ENCODE data around the gene PROX1.

Gene PROX1

GRCh38 chr1:213989002-213989855 lies 1.5 kb downstream of the PROX1 start:
- peaks cover 27% of the 10 kb centered on the region for H3K4me1 ChIP-seq (ENCODE audit: insufficient read depth, low read length)

GRCh38 chr1:213993929-213994328 lies 6.2 kb downstream of the PROX1 start:
- no peak overlapping the region for H3K4me3 ChIP-seq (ENCODE audit: low read length)
- H3K9me3 ChIP-seq (ENCODE audit: insufficient read depth, low read depth, low read length) = no peaks in the 10 kb centered on the region
- H3K27ac ChIP-seq (ENCODE audit: low read length) = no peak overlapping the region
- peaks cover 41% of the 10 kb centered on the region for H3K27me3 ChIP-seq (ENCODE audit: insufficient read depth, low read length)
- no peak overlapping the region for H3K9ac ChIP-seq (ENCODE audit: low read depth, low read length)
- peaks cover 5% of the 10 kb centered on the region; the same call in 1 of the 2 replicates for H3K4me1 ChIP-seq (ENCODE audit: insufficient read depth, low read length)
- no peaks in the 10 kb centered on the region for H3K36me3 ChIP-seq (ENCODE audit: insufficient read depth, low read depth, low read length)

More at GRCh38 chr1:213989002-213989855, 1.5 kb downstream of the PROX1 start:
- Histone ChIP-seq H3K27ac (ENCODE audit: low read length) (no peak overlapping the region), H3K27me3 (ENCODE audit: insufficient read depth, low read length) (peaks cover 81% of the 10 kb centered on the region), H3K4me3 (ENCODE audit: low read length) (peak overlapping the region; percentile 83), H3K36me3 (ENCODE audit: insufficient read depth, low read depth, low read length) (no peaks in the 10 kb centered on the region), H3K9ac (ENCODE audit: low read depth, low read length) (peak overlapping the region; percentile 57; the same call in 1 of the 2 replicates), H3K9me3 (ENCODE audit: insufficient read depth, low read depth, low read length) (no peaks in the 10 kb centered on the region)

- no peak overlapping the region for H3K27ac ChIP-seq (ENCODE audit: low read length)
- no peak overlapping the region for H3K4me3 ChIP-seq (ENCODE audit: low read length)
- no peaks in the 10 kb centered on the region for H3K9me3 ChIP-seq (ENCODE audit: insufficient read depth, low read depth, low read length)
- peaks cover 5% of the 10 kb centered on the region; the same call in 1 of the 2 replicates for H3K4me1 ChIP-seq (ENCODE audit: insufficient read depth, low read length)
- no peaks in the 10 kb centered on the region for H3K36me3 ChIP-seq (ENCODE audit: insufficient read depth, low read depth, low read length)
- H3K27me3 ChIP-seq (ENCODE audit: insufficient read depth, low read length) = peaks cover 31% of the 10 kb centered on the region
- H3K9ac ChIP-seq (ENCODE audit: low read depth, low read length) = no peak overlapping the region
These were observed 7.1 kb downstream of the PROX1 start for GRCh38 chr1:213994888-213995287.

GRCh38 chr1:213995603-213996002 lies 7.8 kb downstream of the PROX1 start:
- Histone ChIP-seq H3K4me3 (ENCODE audit: low read length) (no peak overlapping the region), H3K27ac (ENCODE audit: low read length) (no peak overlapping the region), H3K9me3 (ENCODE audit: insufficient read depth, low read depth, low read length) (no peaks in the 10 kb centered on the region), H3K9ac (ENCODE audit: low read depth, low read length) (no peak overlapping the region), H3K36me3 (ENCODE audit: insufficient read depth, low read depth, low read length) (no peaks in the 10 kb centered on the region), H3K4me1 (ENCODE audit: insufficient read depth, low read length) (peaks cover 2% of the 10 kb centered on the region; the same call in 1 of the 2 replicates), H3K27me3 (ENCODE audit: insufficient read depth, low read length) (peaks cover 24% of the 10 kb centered on the region)

- Histone ChIP-seq H3K27ac (ENCODE audit: low read length) (no peak overlapping the region), H3K27me3 (ENCODE audit: insufficient read depth, low read length) (peaks cover 15% of the 10 kb centered on the region), H3K9me3 (ENCODE audit: insufficient read depth, low read depth, low read length) (no peaks in the 10 kb centered on the region), H3K4me3 (ENCODE audit: low read length) (no peak overlapping the region), H3K4me1 (ENCODE audit: insufficient read depth, low read length) (no peaks in the 10 kb centered on the region; the same call in 1 of the 2 replicates), H3K36me3 (ENCODE audit: insufficient read depth, low read depth, low read length) (no peaks in the 10 kb centered on the region), H3K9ac (ENCODE audit: low read depth, low read length) (no peak overlapping the region)
These were observed 8.7 kb downstream of the PROX1 start for GRCh38 chr1:213996320-213997037.

- no peak overlapping the region for H3K9ac ChIP-seq (ENCODE audit: low read depth, low read length)
- H3K4me3 ChIP-seq (ENCODE audit: low read length) = no peak overlapping the region
- H3K27me3 ChIP-seq (ENCODE audit: insufficient read depth, low read length) = peaks cover 8% of the 10 kb centered on the region; the same call in 1 of the 2 replicates
- H3K4me1 ChIP-seq (ENCODE audit: insufficient read depth, low read length) = no peaks in the 10 kb centered on the region; the same call in 1 of the 2 replicates
- H3K9me3 ChIP-seq (ENCODE audit: insufficient read depth, low read depth, low read length) = no peaks in the 10 kb centered on the region
- H3K27ac ChIP-seq (ENCODE audit: low read length) = no peak overlapping the region
- H3K36me3 ChIP-seq (ENCODE audit: insufficient read depth, low read depth, low read length) = no peaks in the 10 kb centered on the region
These were observed 9.4 kb downstream of the PROX1 start for GRCh38 chr1:213997038-213997771.

GRCh38 chr1:213997772-213998107 lies 10.0 kb downstream of the PROX1 start:
- H3K4me3 ChIP-seq (ENCODE audit: low read length) = no peak overlapping the region
- H3K27me3 ChIP-seq (ENCODE audit: insufficient read depth, low read length) = peaks cover 3% of the 10 kb centered on the region; the same call in 1 of the 2 replicates
- no peak overlapping the region for H3K27ac ChIP-seq (ENCODE audit: low read length)
- no peaks in the 10 kb centered on the region for H3K36me3 ChIP-seq (ENCODE audit: insufficient read depth, low read depth, low read length)
- H3K9me3 ChIP-seq (ENCODE audit: insufficient read depth, low read depth, low read length) = no peaks in the 10 kb centered on the region
- H3K9ac ChIP-seq (ENCODE audit: low read depth, low read length) = no peak overlapping the region
- no peaks in the 10 kb centered on the region; the same call in 1 of the 2 replicates for H3K4me1 ChIP-seq (ENCODE audit: insufficient read depth, low read length)

GRCh38 chr1:213998785-213999184 lies 11.0 kb downstream of the PROX1 start:
- Histone ChIP-seq H3K4me3 (ENCODE audit: low read length) (no peak overlapping the region), H3K27ac (ENCODE audit: low read length) (no peak overlapping the region), H3K9me3 (ENCODE audit: insufficient read depth, low read depth, low read length) (no peaks in the 10 kb centered on the region), H3K27me3 (ENCODE audit: insufficient read depth, low read length) (no peaks in the 10 kb centered on the region), H3K4me1 (ENCODE audit: insufficient read depth, low read length) (no peaks in the 10 kb centered on the region; the same call in 1 of the 2 replicates), H3K36me3 (ENCODE audit: insufficient read depth, low read depth, low read length) (no peaks in the 10 kb centered on the region), H3K9ac (ENCODE audit: low read depth, low read length) (no peak overlapping the region)

GRCh38 chr1:213999732-214000131 lies 12.0 kb downstream of the PROX1 start:
- H3K9me3 ChIP-seq (ENCODE audit: insufficient read depth, low read depth, low read length) = no peaks in the 10 kb centered on the region
- H3K27ac ChIP-seq (ENCODE audit: low read length) = no peak overlapping the region
- no peaks in the 10 kb centered on the region; the same call in 1 of the 2 replicates for H3K4me1 ChIP-seq (ENCODE audit: insufficient read depth, low read length)
- H3K9ac ChIP-seq (ENCODE audit: low read depth, low read length) = no peak overlapping the region
- no peaks in the 10 kb centered on the region for H3K27me3 ChIP-seq (ENCODE audit: insufficient read depth, low read length)
- H3K4me3 ChIP-seq (ENCODE audit: low read length) = no peak overlapping the region
- H3K36me3 ChIP-seq (ENCODE audit: insufficient read depth, low read depth, low read length) = no peaks in the 10 kb centered on the region

GRCh38 chr1:214002060-214002459 lies 14.3 kb downstream of the PROX1 start:
- Histone ChIP-seq H3K36me3 (ENCODE audit: insufficient read depth, low read depth, low read length) (no peaks in the 10 kb centered on the region), H3K9ac (ENCODE audit: low read depth, low read length) (no peak overlapping the region), H3K4me3 (ENCODE audit: low read length) (no peak overlapping the region), H3K4me1 (ENCODE audit: insufficient read depth, low read length) (no peaks in the 10 kb centered on the region; the same call in 1 of the 2 replicates), H3K27ac (ENCODE audit: low read length) (no peak overlapping the region), H3K9me3 (ENCODE audit: insufficient read depth, low read depth, low read length) (no peaks in the 10 kb centered on the region), H3K27me3 (ENCODE audit: insufficient read depth, low read length) (no peaks in the 10 kb centered on the region)

- Histone ChIP-seq H3K36me3 (ENCODE audit: insufficient read depth, low read depth, low read length) (no peaks in the 10 kb centered on the region), H3K4me1 (ENCODE audit: insufficient read depth, low read length) (no peaks in the 10 kb centered on the region; the same call in 1 of the 2 replicates), H3K4me3 (ENCODE audit: low read length) (no peak overlapping the region), H3K9ac (ENCODE audit: low read depth, low read length) (no peak overlapping the region), H3K27ac (ENCODE audit: low read length) (no peak overlapping the region), H3K27me3 (ENCODE audit: insufficient read depth, low read length) (no peaks in the 10 kb centered on the region), H3K9me3 (ENCODE audit: insufficient read depth, low read depth, low read length) (no peaks in the 10 kb centered on the region)
These were observed 14.7 kb downstream of the PROX1 start for GRCh38 chr1:214002472-214002871.

Data from iPS-20b (cell line).